HFF-Myc (cell line): ENCODE measurements around the gene TMEM184A.
"Not testable (repeated sequence)": the region's sequence is repeated elsewhere in the genome, so short reads cannot be mapped to it uniquely, and the experiment has no call there.

ENCODE experiments used
- DNase-seq: peaks from one replicate; pipeline ENCODE4 v3.0.0-alpha.2; 2011; ENCODE audit warnings: low read depth; ENCODE audit errors: extremely low read depth
- H3K4me3 ChIP-seq: replicated peaks from 2 replicates; pipeline ENCODE4 v1.5.1; 2011; ENCODE audit warnings: low read depth, mild to moderate bottlenecking, control low read depth, low read length
- CTCF ChIP-seq: IDR thresholded peaks from 2 replicates; pipeline ENCODE4 v1.5.1; 2012; ENCODE audit warnings: mild to moderate bottlenecking, low read depth, low read length, control low read depth; ENCODE audit errors: missing control alignments

Gene TMEM184A

GRCh38 chr7:1520539-1521234 lies 35.3 kb downstream of the TMEM184A start:
- no peak overlapping the region for H3K4me3 ChIP-seq
- no peak for DNase-seq
- TF ChIP-seq CTCF: no peak

GRCh38 chr7:1519322-1519922 lies 36.6 kb downstream of the TMEM184A start:
- not testable (repeated sequence) for H3K4me3 ChIP-seq, DNase-seq

GRCh38 chr7:1516586-1517251 lies 39.3 kb downstream of the TMEM184A start:
- no peak overlapping the region for H3K4me3 ChIP-seq
- DNase-seq: no peak
- TF ChIP-seq CTCF: no peak

- H3K4me3 ChIP-seq, DNase-seq: not testable (repeated sequence)
Observed at GRCh38 chr7:1515509-1515967, 40.5 kb downstream of the TMEM184A start.

GRCh38 chr7:1514995-1515401 lies 41.0 kb downstream of the TMEM184A start:
- H3K4me3 ChIP-seq: no peak overlapping the region
- no peak for TF ChIP-seq CTCF
- no peak for DNase-seq

GRCh38 chr7:1514407-1514806 lies 41.6 kb downstream of the TMEM184A start:
- no peak for DNase-seq
- TF ChIP-seq CTCF: no peak
- no peak overlapping the region for H3K4me3 ChIP-seq

GRCh38 chr7:1513657-1514095 lies 42.3 kb downstream of the TMEM184A start:
- H3K4me3 ChIP-seq: no peak overlapping the region
- TF ChIP-seq CTCF: no peak
- no peak for DNase-seq
